ENCODE results near the gene RBM10.
"Not testable (repeated sequence)": the region's sequence is repeated elsewhere in the genome, so short reads cannot be mapped to it uniquely, and the experiment has no call there.

The RBM10 gene, protein sequence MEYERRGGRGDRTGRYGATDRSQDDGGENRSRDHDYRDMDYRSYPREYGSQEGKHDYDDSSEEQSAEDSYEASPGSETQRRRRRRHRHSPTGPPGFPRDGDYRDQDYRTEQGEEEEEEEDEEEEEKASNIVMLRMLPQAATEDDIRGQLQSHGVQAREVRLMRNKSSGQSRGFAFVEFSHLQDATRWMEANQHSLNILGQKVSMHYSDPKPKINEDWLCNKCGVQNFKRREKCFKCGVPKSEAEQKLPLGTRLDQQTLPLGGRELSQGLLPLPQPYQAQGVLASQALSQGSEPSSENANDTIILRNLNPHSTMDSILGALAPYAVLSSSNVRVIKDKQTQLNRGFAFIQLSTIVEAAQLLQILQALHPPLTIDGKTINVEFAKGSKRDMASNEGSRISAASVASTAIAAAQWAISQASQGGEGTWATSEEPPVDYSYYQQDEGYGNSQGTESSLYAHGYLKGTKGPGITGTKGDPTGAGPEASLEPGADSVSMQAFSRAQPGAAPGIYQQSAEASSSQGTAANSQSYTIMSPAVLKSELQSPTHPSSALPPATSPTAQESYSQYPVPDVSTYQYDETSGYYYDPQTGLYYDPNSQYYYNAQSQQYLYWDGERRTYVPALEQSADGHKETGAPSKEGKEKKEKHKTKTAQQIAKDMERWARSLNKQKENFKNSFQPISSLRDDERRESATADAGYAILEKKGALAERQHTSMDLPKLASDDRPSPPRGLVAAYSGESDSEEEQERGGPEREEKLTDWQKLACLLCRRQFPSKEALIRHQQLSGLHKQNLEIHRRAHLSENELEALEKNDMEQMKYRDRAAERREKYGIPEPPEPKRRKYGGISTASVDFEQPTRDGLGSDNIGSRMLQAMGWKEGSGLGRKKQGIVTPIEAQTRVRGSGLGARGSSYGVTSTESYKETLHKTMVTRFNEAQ

GRCh38 chrX:47144626-47145394, at the start of gene RBM10, which contains the start of gene NDUFB11:
Gene RBM10 (plus strand): TSS chrX:47145221. CDS start chrX:47147482, 2,261 bp downstream.
Gene NDUFB11 (minus strand): TSS chrX:47144702. CDS start chrX:47144679, 23 bp downstream.
- peak; percentile 74 to 82 for DNase-seq (ENCODE audit: low read depth in 2 of 2)

DNA sequence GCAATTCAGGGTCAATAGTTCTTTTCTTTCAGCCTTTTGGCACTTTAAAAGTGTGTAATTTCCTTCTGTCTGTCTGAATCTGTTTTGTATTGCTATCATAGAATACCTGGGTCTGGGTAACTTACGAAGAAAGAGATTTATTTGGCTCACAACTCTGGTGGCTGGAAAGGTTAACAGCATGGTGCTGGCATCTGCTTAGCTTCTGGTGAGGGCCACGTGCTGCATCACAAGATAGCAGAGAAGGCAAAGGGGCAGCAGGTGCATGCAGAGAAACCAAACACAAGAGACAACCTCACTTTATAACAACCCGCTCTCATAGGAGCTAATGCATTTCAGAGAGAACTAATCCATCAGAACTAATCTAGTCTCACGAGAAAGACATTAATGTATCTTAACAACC, 48.0 kb upstream of the RBM10 start:
- no peak for DNase-seq (ENCODE audit: low read depth in 2 of 2)

DNA sequence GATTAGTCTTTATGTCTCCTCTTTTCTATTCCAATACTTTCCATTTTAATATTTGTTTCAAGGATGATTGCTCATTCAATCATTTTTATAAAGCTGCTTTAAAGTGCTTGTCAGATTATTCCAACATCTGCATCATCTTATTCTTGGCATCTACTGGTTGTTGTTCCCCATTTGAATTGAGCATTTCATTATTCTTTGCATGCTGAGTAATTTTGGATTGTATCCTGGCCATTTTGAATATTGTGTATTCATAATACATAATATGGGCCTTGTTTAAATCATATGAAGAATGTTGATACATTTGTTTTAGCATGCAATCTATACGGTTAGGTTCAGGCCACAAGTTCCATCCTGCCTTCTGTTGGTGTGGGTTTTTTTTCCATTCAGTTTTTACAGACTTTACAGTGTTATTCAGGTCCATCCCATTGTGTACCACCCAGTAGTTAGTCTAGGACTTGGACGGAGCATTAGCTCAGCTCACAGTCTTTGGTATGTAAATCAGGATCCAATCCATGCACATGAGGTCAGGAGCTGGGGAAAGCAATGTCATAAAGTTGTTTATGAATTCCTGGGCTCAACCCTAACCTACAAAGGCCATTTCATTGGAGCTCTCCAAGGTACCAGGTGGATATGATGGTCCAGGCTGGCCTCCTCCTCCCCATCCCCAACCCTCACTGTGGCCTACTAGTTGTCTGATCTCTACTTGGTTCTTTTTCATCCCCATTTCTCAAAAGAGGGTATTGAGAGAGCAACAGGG, 46.5 kb upstream of the RBM10 start:
- DNase-seq (ENCODE audit: low read depth in 2 of 2): no peak

DNA sequence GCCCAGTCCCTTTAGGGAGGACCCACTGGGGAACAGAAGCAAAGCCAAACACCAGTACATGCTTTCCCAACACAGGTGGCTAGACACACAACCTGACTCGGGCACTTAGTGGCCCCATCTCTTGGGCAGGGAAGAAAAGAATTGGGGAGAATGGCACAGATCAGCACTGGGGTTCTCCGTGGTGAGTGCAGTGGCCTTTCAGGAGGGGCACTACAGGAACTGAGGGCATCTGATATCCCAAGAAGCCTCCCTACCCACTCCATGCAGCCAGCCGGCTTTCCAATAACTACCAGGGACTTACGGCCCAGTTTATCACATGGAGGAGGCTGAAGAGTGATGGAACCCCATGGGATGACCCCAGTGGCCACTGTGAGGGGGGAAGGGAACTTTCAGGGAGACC, 43.8 kb upstream of the RBM10 start:
- no peak for DNase-seq (ENCODE audit: low read depth in 2 of 2)

GRCh38 chrX:47110936-47111615, 33.9 kb upstream of the RBM10 start:
- DNase-seq (ENCODE audit: low read depth in 2 of 2): not testable (repeated sequence)

DNA sequence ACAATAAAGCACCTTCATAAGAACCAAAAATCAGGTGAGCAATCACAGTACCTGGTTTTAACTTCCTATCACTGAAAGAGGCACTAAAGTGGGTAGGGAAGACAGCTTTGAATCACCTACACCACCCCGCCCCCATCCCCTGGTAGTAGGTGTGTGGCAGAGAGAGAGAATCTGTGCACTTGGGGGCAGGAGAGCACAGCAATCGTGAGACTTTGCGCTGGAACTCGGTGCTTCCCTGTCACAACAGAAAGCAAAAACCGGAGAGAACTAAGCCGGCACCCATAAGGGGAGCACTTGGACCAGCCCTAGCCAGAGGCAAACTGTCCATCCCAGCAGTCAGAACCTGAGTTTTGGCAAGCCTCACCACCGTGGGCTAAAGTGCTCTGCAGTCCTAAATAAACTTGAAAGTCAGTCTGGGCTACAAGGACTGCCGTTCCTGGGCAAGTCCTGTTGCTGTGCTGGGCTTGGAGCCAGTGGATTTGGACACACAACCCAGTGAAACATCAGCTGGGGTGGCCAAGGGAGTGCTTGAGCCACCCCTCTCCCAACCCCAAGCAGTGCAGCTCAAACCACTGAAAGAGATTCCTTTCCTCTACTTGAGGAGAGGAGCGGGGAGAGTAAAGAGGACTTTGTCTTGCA, 32.6 kb upstream of the RBM10 start:
- no peak for DNase-seq (ENCODE audit: low read depth in 2 of 2)

- DNase-seq (ENCODE audit: low read depth in 2 of 2): not testable (repeated sequence)
Measured at GRCh38 chrX:47116551-47117110, 28.4 kb upstream of the RBM10 start.

GRCh38 chrX:47124466-47124865, 20.6 kb upstream of the RBM10 start:
- not testable (repeated sequence) for DNase-seq (ENCODE audit: low read depth in 2 of 2)

DNA sequence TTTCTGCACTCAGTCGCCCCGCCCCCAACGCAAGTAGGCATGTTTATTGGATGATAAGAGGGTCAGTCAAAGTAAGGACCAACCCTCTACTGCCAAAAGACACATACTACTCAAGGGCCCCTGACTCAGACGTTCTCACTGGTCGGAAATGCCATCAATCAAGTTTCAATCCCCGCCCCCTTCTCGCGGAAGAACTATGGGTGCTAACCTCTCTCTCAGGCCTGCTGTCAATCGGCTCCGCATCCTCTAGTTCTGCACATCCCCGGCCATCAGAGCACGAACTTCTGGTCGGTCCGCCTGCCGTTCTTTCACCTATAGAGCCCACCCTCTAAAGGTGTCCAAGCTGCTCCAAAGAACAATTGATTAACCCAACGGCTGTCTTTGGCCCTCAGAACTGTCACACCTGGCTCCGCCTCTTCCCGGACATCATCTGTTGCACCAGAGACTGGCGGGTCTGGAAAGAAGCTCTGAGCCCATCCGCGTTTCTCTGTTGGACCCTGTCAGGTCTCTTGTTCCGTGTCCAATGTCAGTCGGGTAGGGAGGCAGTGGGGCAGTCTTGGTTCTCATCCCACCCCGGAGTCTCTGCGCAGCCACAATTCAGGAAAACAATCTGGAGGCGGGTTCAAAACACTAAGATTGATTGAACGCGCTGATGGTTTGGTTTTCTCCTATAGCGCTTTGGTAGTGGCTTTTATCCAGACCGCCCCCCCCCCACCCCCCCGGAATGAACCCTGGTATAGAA, 15.7 kb upstream of the RBM10 start:
- DNase-seq (ENCODE audit: low read depth in 2 of 2): peak; percentile 63 to 78

DNA sequence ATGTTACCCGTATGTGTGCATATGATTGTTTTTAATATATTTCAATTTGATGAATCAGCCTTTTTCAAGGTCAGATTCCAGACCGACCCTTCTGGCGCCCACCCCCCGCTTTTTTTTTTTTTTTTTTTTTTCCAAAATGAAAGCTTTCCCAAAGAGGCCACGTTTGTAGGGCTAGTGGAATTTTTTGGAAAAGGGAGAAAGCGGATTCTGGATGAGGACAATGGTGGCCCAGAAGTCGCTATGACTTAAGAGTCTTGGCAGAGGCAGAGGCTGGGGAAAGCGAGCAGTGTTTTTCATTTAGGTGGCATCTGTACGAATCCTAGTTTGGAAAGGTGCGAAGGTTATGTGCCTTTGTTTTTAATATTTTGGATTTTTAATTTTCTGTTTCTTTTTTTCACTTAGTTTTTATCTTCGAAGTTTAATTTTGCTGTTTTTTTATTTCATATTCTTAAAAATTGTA, 15.1 kb upstream of the RBM10 start:
- DNase-seq (ENCODE audit: low read depth in 2 of 2): no peak

GRCh38 chrX:47133493-47133892, 11.5 kb upstream of the RBM10 start:
- no peak for DNase-seq (ENCODE audit: low read depth in 2 of 2)

GRCh38 chrX:47135650-47136049, 9.4 kb upstream of the RBM10 start:
- not testable (repeated sequence) for DNase-seq (ENCODE audit: low read depth in 2 of 2)

- no peak for DNase-seq (ENCODE audit: low read depth in 2 of 2)
Measured at GRCh38 chrX:47138171-47138570, 6.8 kb upstream of the RBM10 start.

GRCh38 chrX:47143894-47144625, 961 bp upstream of the RBM10 start:
- peak in 1 of 2 donors; percentile 4 for DNase-seq (ENCODE audit: low read depth in 2 of 2)

- DNase-seq (ENCODE audit: low read depth in 2 of 2): no peak
Measured at GRCh38 chrX:47145395-47146120, 537 bp downstream of the RBM10 start.

DNA sequence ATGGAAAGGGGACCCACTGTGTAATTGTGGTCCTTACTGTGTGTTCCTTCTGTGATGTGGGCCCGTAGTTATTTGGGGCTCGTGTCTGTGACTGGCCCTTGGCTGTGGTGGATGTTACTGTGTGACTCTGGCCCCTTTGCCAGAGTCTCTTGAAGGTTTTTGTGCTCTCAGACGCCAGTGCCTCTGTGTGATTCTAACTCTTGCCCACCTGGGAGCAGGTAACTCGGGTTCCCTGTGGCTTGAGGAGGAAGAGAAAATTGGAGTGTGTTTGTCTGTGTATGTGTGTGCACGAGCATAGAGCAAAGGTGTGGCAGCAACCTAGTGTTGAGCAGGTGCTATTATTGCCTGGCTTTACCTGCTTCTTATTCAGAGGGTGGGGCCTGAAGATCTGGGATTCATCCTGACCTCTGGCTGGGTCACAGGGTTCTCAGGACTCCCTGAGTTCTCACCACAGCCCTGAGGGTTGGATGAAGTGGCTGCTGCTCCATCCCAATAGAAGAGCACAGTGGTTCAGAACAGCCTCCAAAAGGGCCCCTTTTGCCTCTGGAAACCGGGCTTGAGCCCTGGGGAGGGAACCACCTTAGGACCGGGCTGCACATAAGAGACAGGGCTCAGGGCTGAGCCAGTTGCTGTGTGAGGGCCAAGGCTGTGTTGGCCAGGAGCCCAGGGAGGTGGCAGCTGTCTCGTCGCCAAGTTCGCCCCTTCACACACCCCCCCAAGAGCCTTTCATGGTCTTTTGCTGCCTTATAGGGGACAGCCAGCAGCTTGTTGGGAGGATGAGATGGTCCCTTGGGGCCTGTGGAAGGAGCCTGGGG, 1.3 kb downstream of the RBM10 start:
- DNase-seq (ENCODE audit: low read depth in 2 of 2): no peak

Measured in stimulated activated CD8-positive, alpha-beta memory T cell treated with anti-CD3 and anti-CD28 coated beads, Interleukin-2, amount 100 ng/mL, for 48 hours (primary cell).